Activated CD8-positive, alpha-beta T cell treated with anti-CD3 and anti-CD28 coated beads for 36 hours (primary cell): ENCODE data around the gene IGF2R. TPM values are rescaled to one million over a fixed set of nuclear protein-coding genes. Genes with fewer than 3 reads are reported as not detected.

Experiments used
- ATAC-seq: fragments of 200-7000 bp; cut with Tn5 transposase; one replicate; pipeline ENCODE4 v1.10.0; 2021; ENCODE audit warnings: mild to moderate bottlenecking, moderate library complexity
- CTCF ChIA-PET: fragments of 350-600 bp; sonication (Branson Sonifier 250); formaldehyde crosslinking; loops from one replicate; lab custom pipeline; 2021; ENCODE audit warnings: antibody characterized with exemption; lab: Charles Lee
- POLR2A ChIA-PET: fragments of 350-600 bp; sonication (Branson Sonifier 250); formaldehyde crosslinking; loops from one replicate; lab custom pipeline; 2021; ENCODE audit warnings: antibody characterized with exemption; lab: Charles Lee
- DNase-seq: peaks from one replicate; pipeline ENCODE4 v3.0.0-alpha.2; 2020
- H3K27ac Mint-ChIP-seq: one replicate; pipeline ENCODE4 v1.8.0; 2021; ENCODE audit warnings: mild to moderate bottlenecking, mixed read lengths
- H3K27me3 Mint-ChIP-seq: one replicate; pipeline ENCODE4 v1.8.0; 2021; ENCODE audit warnings: mixed read lengths
- H3K36me3 Mint-ChIP-seq: one replicate; pipeline ENCODE4 v1.8.0; 2021; ENCODE audit warnings: low read depth, mixed read lengths
- H3K4me1 Mint-ChIP-seq: one replicate; pipeline ENCODE4 v1.8.0; 2021; ENCODE audit warnings: low read depth, mixed read lengths
- H3K4me3 Mint-ChIP-seq: one replicate; pipeline ENCODE4 v1.8.0; 2021; ENCODE audit warnings: mild to moderate bottlenecking, moderate library complexity, mixed read lengths
- H3K9me3 Mint-ChIP-seq: one replicate; pipeline ENCODE4 v1.8.0; 2021; ENCODE audit warnings: mixed read lengths
- intact Hi-C: fragments of 100-400 bp; cut with micrococcal nuclease; formaldehyde crosslinking; loops from one replicate; pipeline ENCODE4 v1.10.0; 2022
- total RNA-seq, 2 experiments: library from RNA; stranded (reverse); gene quantifications; one replicate each; pipeline ENCODE4 v1.2.3, GENCODE V29; 2021
- TF ChIP-seq, protein P1 (sequence below): fragments of 200-600 bp; IDR thresholded peaks from one replicate; pipeline ENCODE4 v1.8.0; 2022; ENCODE audit warnings: antibody characterized with exemption, mild to moderate bottlenecking

Gene IGF2R
- total RNA-seq, 2 experiments from 2014 or later = 81.7 to 82.4 TPM

DNA sequence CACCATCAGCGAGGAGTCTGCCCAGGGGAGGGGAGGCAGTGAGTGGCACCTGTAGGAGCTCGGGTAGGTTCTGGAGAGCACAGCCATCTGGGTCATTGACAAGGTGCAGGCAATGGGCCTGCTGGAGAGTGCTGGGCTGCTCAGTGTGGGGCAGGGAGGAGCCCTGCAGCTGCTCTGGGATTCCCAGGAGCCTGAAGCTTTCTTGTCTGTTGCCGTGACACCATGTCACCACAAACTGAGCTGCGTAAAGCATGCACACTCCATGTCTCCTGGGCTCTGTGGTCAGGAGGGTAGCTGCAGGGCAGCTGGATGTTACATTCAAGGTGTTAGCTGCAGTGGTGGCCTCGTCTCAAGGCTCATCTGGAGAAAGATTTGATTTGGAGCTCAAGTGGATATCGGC is 148.3 kb downstream of the IGF2R start:
- ChIA-PET POLR2A (no interaction called here), CTCF (interaction anchor here (1.6 kb wide), 1 partner anchor 21 kb away, joined by 6 read pairs; no protein-coding TSS in a partner anchor)
- Mint-ChIP-seq H3K9me3 (no peaks in the 10 kb centered on the region), H3K4me3 (no peak overlapping the region), H3K27ac (no peak overlapping the region), H3K27me3 (no peaks in the 10 kb centered on the region), H3K36me3 (peaks cover 6% of the 10 kb centered on the region), H3K4me1 (no peaks in the 10 kb centered on the region)
- ATAC-seq (no peak), DNase-seq (no peak)
- intact Hi-C loops = no loop called here
- TF ChIP-seq, protein P1, sequence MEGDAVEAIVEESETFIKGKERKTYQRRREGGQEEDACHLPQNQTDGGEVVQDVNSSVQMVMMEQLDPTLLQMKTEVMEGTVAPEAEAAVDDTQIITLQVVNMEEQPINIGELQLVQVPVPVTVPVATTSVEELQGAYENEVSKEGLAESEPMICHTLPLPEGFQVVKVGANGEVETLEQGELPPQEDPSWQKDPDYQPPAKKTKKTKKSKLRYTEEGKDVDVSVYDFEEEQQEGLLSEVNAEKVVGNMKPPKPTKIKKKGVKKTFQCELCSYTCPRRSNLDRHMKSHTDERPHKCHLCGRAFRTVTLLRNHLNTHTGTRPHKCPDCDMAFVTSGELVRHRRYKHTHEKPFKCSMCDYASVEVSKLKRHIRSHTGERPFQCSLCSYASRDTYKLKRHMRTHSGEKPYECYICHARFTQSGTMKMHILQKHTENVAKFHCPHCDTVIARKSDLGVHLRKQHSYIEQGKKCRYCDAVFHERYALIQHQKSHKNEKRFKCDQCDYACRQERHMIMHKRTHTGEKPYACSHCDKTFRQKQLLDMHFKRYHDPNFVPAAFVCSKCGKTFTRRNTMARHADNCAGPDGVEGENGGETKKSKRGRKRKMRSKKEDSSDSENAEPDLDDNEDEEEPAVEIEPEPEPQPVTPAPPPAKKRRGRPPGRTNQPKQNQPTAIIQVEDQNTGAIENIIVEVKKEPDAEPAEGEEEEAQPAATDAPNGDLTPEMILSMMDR = no peak

DNA sequence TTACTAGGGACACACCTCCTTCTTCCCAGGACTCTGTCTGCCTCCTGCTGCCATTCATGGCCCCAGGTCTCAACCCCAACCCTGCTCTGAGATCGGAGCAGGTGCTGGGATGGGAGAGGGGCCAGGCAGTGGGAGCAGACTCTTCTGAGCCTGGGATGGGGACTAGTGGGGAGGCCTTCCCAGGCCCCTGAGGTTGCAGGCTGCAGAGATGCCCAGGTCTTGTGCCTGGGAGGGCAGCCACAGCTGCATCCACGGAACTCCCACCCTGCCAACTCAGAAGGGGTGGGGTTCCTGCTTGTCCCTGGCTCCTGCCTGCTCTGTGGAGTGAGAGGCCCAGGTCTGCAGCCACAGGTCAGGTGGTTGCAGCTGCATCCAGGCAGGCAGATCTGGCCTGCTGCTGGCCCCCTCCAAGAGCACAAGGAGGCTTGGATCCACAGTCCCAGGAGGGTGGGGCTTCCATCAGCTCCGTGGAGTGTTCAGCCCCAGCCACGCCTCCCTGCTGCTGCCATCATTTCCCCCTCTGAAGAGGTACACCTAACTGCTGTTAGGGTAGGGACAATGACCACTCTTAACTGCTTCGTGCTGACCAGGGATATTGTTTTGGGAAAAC is 149.8 kb downstream of the IGF2R start:
- ChIA-PET POLR2A (interaction anchor here (1.3 kb wide), 1 partner anchor 9 kb away, joined by 3 read pairs; no protein-coding TSS in a partner anchor), CTCF (no interaction called here)

DNA sequence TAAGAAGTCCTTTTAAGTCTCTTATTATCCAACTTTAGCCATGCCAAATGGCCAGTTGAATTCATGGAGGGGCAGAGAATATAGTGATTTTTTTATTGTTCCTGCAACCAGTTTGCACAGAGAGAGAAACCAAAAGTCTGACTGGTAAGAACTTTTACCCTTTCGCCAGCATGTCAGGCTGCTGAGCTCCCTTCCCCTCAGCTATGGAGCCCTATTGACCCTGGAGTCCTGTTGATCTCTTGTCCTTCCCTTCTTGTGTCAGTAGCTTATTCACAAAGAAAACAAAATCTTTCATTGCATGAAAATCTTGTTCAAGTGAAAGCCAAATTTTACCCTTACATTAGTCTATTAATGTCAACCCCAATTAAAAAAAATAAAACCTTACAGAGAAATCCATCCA is 151.2 kb downstream of the IGF2R start:
- Mint-ChIP-seq H3K27ac (no peak overlapping the region), H3K4me3 (no peak overlapping the region), H3K27me3 (no peaks in the 10 kb centered on the region), H3K36me3 (peaks cover 6% of the 10 kb centered on the region), H3K9me3 (no peaks in the 10 kb centered on the region), H3K4me1 (no peaks in the 10 kb centered on the region)
- no peak for DNase-seq
- ChIA-PET CTCF (no interaction called here), POLR2A (interaction anchor here (0.7 kb wide), 1 partner anchor 182 kb away, joined by 3 read pairs; no protein-coding TSS in a partner anchor)
- TF ChIP-seq, protein P1 = no peak
- intact Hi-C loops = no loop called here
- no peak for ATAC-seq

More for the DNA sequence above, 149.8 kb downstream of the IGF2R start:
- Mint-ChIP-seq H3K9me3 (no peaks in the 10 kb centered on the region), H3K36me3 (peaks cover 6% of the 10 kb centered on the region), H3K27ac (no peak overlapping the region), H3K27me3 (no peaks in the 10 kb centered on the region), H3K4me1 (no peaks in the 10 kb centered on the region), H3K4me3 (no peak overlapping the region)
- TF ChIP-seq, protein P1 = no peak
- intact Hi-C loops = no loop called here
- DNase-seq = no peak
- ATAC-seq = no peak

DNA sequence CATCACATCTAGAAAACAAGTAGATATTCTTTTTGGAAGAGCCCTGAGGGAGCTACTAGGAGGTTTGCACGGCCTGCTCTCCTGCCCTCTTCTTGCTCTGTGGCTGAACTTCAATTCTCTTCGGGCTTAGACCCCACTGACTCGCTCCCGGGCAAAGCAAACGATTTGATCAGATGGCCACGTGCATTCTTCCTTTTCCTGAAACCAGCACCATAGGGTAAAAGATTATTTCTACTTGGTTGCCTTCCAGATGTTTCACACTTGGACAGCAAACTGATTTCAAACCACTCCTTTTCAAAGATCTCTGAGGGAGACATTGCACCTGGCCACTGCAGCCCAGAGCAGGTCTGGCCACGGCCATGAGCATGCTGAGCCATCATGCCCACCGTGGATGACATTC is 152.7 kb downstream of the IGF2R start, which contains the start of gene SLC22A1:
SLC22A1 (plus strand) TSS at position 258 of the 400 bp plus-strand sequence; CDS start at position 379, 121 bp downstream.
- ChIA-PET CTCF (no interaction called here), POLR2A (no interaction called here)
- no peak within 1 kb of the TSS for H3K4me3 Mint-ChIP-seq
- intact Hi-C loops = no loop called here
- DNase-seq = no peak
- H3K27me3 Mint-ChIP-seq = no peaks in the 10 kb centered on the region
- H3K4me1 Mint-ChIP-seq = no peaks in the 10 kb centered on the region
- H3K27ac Mint-ChIP-seq = no peak within 1 kb of the TSS
- H3K9me3 Mint-ChIP-seq = no peaks in the 10 kb centered on the region
- peaks cover 6% of the 10 kb centered on the region for H3K36me3 Mint-ChIP-seq
- no peak for ATAC-seq
- TF ChIP-seq, protein P1 = no peak

DNA sequence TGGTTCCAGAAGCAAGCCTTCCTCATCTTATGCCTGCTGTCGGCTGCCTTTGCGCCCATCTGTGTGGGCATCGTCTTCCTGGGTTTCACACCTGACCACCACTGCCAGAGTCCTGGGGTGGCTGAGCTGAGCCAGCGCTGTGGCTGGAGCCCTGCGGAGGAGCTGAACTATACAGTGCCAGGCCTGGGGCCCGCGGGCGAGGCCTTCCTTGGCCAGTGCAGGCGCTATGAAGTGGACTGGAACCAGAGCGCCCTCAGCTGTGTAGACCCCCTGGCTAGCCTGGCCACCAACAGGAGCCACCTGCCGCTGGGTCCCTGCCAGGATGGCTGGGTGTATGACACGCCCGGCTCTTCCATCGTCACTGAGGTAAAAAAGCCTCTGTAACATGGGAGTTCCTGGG is 153.1 kb downstream of the IGF2R start:
- ChIA-PET CTCF (no interaction called here), POLR2A (no interaction called here)
- H3K4me3 Mint-ChIP-seq = no peak overlapping the region
- H3K4me1 Mint-ChIP-seq = no peaks in the 10 kb centered on the region
- no peak overlapping the region for H3K27ac Mint-ChIP-seq
- DNase-seq (no peak), ATAC-seq (no peak)
- H3K27me3 Mint-ChIP-seq = no peaks in the 10 kb centered on the region
- H3K36me3 Mint-ChIP-seq = peaks cover 6% of the 10 kb centered on the region
- H3K9me3 Mint-ChIP-seq = no peaks in the 10 kb centered on the region
- TF ChIP-seq, protein P1 = no peak
- intact Hi-C loops = no loop called here
